Thyroid gland (tissue), 4 donors: Measurements from ENCODE around the gene ARNT2.

ENCODE experiments used
- CTCF ChIP-seq, 6 experiments: fragments of 200-600 bp in 3 of 6; fragments of 450-650 bp in 3 of 6; sonication (generic) in 3 of 6; IDR thresholded peaks; one replicate each; pipeline ENCODE4 v1.5.1; 2016 to 2019; ENCODE audit warnings: antibody characterized with exemption in 6 of 6, mild to moderate bottlenecking in 2 of 6, inconsistent platforms in 1 of 6, moderate library complexity in 1 of 6
- POLR2A ChIP-seq, 2 donors: fragments of 450-650 bp; IDR thresholded peaks; one replicate each; pipeline ENCODE4 v1.6.1; 2017; ENCODE audit warnings: antibody characterized with exemption in 2 of 2, mild to moderate bottlenecking in 2 of 2, moderate library complexity in 1 of 2

GRCh38 chr15:80449825-80450224 lies 45.6 kb downstream of the ARNT2 start:
- no peak for TF ChIP-seq POLR2A (IDR thresholded peaks at IDR 0.05)
- TF ChIP-seq CTCF (IDR thresholded peaks at IDR 0.05) = no peak
